NT2/D1 (cell line): ENCODE data around the gene RALGPS2.

ENCODE experiments used
- DNase-seq: peaks from one replicate; pipeline ENCODE4 v3.0.0-alpha.2; 2011; ENCODE audit warnings: low read depth, low spot score
- H3K27me3 ChIP-seq: 2 replicates; pipeline ENCODE4 v1.6.0; 2011; ENCODE audit warnings: mild to moderate bottlenecking; ENCODE audit not compliant: insufficient read length, insufficient read depth
- H3K36me3 ChIP-seq: 2 replicates; pipeline ENCODE4 v1.6.1; 2011; ENCODE audit warnings: mild to moderate bottlenecking, low read length, mixed read lengths; ENCODE audit not compliant: insufficient read depth, insufficient read length
- H3K4me1 ChIP-seq: 2 replicates; pipeline ENCODE4 v1.5.1; 2011; ENCODE audit not compliant: insufficient read depth, insufficient read length
- H3K4me3 ChIP-seq: 2 replicates; pipeline ENCODE4 v1.5.1; 2011; ENCODE audit warnings: low read depth; ENCODE audit not compliant: insufficient read length
- H3K9ac ChIP-seq: 2 replicates; pipeline ENCODE4 v1.6.0; 2011; ENCODE audit warnings: low read depth; ENCODE audit not compliant: insufficient read length
- H3K9me3 ChIP-seq: 2 replicates; pipeline ENCODE4 v1.5.1; 2011; ENCODE audit warnings: mild to moderate bottlenecking, low read length; ENCODE audit not compliant: insufficient read depth
- SUZ12 ChIP-seq: IDR thresholded peaks from 2 replicates; pipeline ENCODE4 v1.6.1; 2011; ENCODE audit not compliant: insufficient read length, insufficient read depth; ENCODE audit errors: extremely low read depth
- YY1 ChIP-seq: IDR thresholded peaks from 2 replicates; pipeline ENCODE4 v1.6.1; 2011; ENCODE audit not compliant: insufficient read length, insufficient read depth
- ZNF274 ChIP-seq: IDR thresholded peaks from 2 replicates; pipeline ENCODE4 v1.6.1; 2011; ENCODE audit warnings: mild to moderate bottlenecking, low read depth, low read length

The RALGPS2 gene

GRCh38 chr1:178938101-178938958, 213.3 kb downstream of the RALGPS2 start:
- H3K9me3 ChIP-seq: no peaks in the 10 kb centered on the region
- no peaks in the 10 kb centered on the region for H3K36me3 ChIP-seq
- no peak overlapping the region for H3K4me3 ChIP-seq
- TF ChIP-seq YY1 (no peak), ZNF274 (no peak), SUZ12 (no peak)
- no peak overlapping the region for H3K9ac ChIP-seq
- H3K27me3 ChIP-seq: no peaks in the 10 kb centered on the region
- no peak for DNase-seq
- peaks cover 5% of the 10 kb centered on the region for H3K4me1 ChIP-seq

- Histone ChIP-seq H3K9me3 (no peaks in the 10 kb centered on the region), H3K4me3 (no peak overlapping the region), H3K4me1 (peaks cover 5% of the 10 kb centered on the region), H3K36me3 (no peaks in the 10 kb centered on the region), H3K27me3 (no peaks in the 10 kb centered on the region), H3K9ac (no peak overlapping the region)
- DNase-seq: no peak
- TF ChIP-seq ZNF274: no peak
- TF ChIP-seq YY1: no peak
- TF ChIP-seq SUZ12: no peak
These were observed 213.9 kb downstream of the RALGPS2 start for GRCh38 chr1:178938959-178939317.

- TF ChIP-seq SUZ12 (no peak), ZNF274 (no peak), YY1 (no peak)
- no peak overlapping the region for H3K4me3 ChIP-seq
- no peak overlapping the region for H3K9ac ChIP-seq
- H3K36me3 ChIP-seq: no peaks in the 10 kb centered on the region
- peaks cover 5% of the 10 kb centered on the region for H3K4me1 ChIP-seq
- no peak for DNase-seq
- no peaks in the 10 kb centered on the region for H3K9me3 ChIP-seq
- H3K27me3 ChIP-seq: no peaks in the 10 kb centered on the region
These were observed 214.5 kb downstream of the RALGPS2 start for GRCh38 chr1:178939338-178940067.

- H3K4me1 ChIP-seq: peaks cover 5% of the 10 kb centered on the region
- no peaks in the 10 kb centered on the region for H3K9me3 ChIP-seq
- H3K36me3 ChIP-seq: no peaks in the 10 kb centered on the region
- DNase-seq: no peak
- H3K4me3 ChIP-seq: no peak overlapping the region
- no peaks in the 10 kb centered on the region for H3K27me3 ChIP-seq
- H3K9ac ChIP-seq: no peak overlapping the region
- TF ChIP-seq SUZ12: no peak
- no peak for TF ChIP-seq ZNF274
- TF ChIP-seq YY1: no peak
These were observed 215.2 kb downstream of the RALGPS2 start for GRCh38 chr1:178940068-178940765.

GRCh38 chr1:178941261-178941689, 216.2 kb downstream of the RALGPS2 start:
- Histone ChIP-seq H3K27me3 (no peaks in the 10 kb centered on the region), H3K4me1 (peaks cover 6% of the 10 kb centered on the region), H3K36me3 (no peaks in the 10 kb centered on the region), H3K4me3 (no peak overlapping the region), H3K9me3 (no peaks in the 10 kb centered on the region), H3K9ac (no peak overlapping the region)
- no peak for DNase-seq
- no peak for TF ChIP-seq SUZ12
- no peak for TF ChIP-seq ZNF274

- Histone ChIP-seq H3K4me3 (no peak overlapping the region), H3K36me3 (no peaks in the 10 kb centered on the region), H3K27me3 (no peaks in the 10 kb centered on the region), H3K9ac (no peak overlapping the region), H3K9me3 (no peaks in the 10 kb centered on the region), H3K4me1 (peaks cover 9% of the 10 kb centered on the region)
- TF ChIP-seq SUZ12: no peak
- no peak for TF ChIP-seq ZNF274
- TF ChIP-seq YY1: no peak
- no peak for DNase-seq
These were observed 216.8 kb downstream of the RALGPS2 start for GRCh38 chr1:178941849-178942248.

- H3K9me3 ChIP-seq: no peaks in the 10 kb centered on the region
- peaks cover 9% of the 10 kb centered on the region for H3K4me1 ChIP-seq
- DNase-seq: no peak
- no peak overlapping the region for H3K9ac ChIP-seq
- TF ChIP-seq YY1 (no peak), ZNF274 (no peak), SUZ12 (no peak)
- H3K27me3 ChIP-seq: no peaks in the 10 kb centered on the region
- no peaks in the 10 kb centered on the region for H3K36me3 ChIP-seq
- H3K4me3 ChIP-seq: no peak overlapping the region
These were observed 217.5 kb downstream of the RALGPS2 start for GRCh38 chr1:178942285-178943198.
